GM19324 (cell line): Measurements from ENCODE around the gene ULBP3.
"Not testable (repeated sequence)": the region's sequence is repeated elsewhere in the genome, so short reads cannot be mapped to it uniquely, and the experiment has no call there.

Experiments
- ATAC-seq: cut with Tn5 transposase; IDR thresholded peaks from one replicate; pipeline ENCODE4 v1.9.1; 2021; ENCODE audit warnings: mild to moderate bottlenecking, moderate library complexity; ENCODE audit not compliant: unreplicated experiment, low FRiP score

The ULBP3 gene

GRCh38 chr6:150044621-150045145 is 24.2 kb downstream of the ULBP3 start:
- no peak for ATAC-seq

DNA sequence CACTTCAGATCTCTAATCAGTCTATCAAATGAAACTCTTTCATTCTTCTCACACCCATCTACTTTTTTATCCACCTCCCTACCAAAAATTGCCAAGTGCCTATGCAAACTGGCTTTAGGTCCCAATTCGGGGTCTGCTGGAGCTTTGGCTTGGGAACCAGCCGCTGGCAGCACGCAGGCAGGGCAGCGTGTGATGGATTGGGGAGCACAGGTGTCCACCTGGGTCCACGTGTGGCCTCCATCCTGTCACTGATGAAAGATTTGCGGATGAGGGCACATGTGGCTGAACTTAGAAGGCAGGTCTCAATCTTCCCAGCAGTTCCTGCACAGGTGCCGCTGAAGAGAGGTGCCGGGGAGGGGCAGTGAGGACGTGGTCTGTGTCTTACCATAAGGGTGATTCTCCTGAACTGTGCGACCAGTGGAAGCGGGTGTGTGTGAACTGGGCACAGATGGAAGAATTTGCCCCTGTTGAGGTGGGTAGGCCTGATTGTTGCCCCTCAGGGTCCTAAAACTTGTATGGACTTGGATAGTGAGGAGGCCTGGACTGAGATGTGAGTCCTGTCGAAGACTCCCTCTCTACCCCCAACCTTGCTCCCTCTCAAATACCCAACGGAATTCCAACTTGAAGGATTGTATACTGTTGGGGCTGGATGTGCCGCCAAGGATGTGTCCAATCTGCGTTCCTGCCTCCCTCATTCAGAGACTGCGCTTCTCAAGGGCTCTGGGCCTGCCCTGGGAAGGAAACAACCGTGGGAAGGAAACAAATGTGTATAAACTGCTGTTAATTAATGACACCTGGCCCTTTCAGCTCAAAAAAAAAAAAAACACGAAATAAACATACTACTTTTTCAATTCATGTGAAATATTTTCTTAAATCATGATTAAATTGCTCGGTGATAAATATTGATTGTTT is 25.2 kb downstream of the ULBP3 start:
- no peak for ATAC-seq

DNA sequence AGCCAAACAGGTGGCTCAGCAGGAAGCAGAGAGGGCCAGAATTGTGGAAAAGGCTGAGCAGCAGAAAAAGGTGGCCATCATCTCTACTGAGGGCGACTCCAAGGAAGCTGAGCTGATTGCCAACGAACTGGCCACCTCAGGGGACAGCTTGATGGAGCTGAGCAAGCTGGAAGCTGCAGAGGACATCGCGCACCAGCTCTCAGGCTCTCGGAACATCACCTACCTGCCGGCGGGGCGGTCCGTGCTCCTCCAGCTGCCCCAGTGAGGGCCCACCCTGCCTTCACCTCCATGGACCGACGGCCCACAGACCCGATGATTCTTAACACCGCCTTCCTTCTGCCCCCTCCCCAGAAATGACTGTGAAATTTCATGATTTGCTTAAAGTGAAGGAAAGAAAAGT is 25.8 kb downstream of the ULBP3 start:
- ATAC-seq, result no peak

DNA sequence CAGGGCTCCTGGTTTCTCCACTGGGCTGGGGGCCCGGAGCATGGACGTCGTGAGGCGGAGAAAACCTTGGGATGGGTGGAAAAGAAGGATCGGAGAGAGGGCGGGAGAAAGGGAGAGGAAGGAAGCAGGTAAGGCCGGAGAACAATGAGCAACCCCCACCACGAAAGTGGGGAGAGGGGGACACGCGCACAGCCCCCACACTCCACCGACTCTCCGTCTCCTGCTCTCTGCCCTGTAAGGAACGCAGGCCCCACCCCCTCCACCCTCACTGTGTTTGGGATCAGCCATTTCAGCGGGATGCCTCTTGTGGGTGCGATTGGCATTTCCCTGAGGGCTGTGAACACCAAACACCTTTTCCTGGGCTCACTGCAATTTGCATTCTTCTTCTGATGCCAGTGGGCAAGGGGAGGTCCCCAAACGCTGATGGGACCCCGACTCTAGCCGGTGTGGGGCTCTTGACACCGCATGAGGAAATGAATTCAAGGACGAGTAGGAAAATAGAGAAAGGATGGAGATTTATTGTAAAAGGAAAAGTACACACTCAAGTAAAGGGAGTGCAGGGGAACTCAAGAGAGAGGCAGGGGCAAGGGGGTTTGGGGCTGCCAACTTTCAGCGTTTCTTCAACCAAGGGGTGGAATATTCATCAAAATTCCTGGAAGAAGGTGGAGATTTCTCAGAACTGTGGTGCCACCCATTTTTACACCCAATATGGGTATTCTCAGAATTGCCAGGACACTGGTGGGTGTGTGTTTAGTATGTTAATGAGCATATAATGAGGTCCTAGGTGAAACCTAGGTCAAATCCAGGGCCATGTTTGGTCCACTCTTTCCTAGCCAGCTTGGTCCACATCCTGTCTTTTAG is 30.5 kb downstream of the ULBP3 start:
- ATAC-seq, result no peak

DNA sequence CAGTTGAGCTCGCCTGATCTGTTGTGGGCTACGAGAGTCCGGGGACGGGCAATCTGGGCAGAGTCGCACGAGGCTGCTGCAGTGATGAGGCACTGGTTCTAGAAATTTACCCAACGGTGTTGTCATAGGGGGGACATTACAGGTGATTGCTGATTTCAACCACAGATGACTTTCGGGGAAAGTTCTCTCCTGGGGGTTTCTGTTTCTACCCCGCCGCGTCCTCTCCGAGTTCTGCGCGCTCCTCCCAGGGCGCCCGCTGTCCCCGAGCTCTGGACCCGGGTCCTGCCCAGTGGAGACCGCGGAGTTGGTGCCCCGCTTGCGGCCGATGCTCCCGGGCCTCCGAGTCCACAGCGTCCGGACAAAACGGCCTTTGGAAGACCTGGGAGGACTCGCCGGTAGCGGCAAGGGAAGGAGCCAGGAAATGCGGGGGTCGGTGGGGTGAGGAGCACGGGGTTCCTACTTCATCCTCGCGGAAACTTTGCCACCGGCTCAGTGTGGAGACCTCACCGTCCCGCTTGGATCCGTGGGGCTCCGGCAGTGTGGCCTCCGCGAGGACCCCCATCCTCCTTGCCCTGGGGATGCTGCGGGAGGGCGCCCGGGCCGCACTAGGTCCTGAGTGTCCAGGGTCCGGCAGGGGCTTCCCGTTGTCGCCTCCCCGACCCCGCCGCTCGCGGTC is 31.3 kb downstream of the ULBP3 start:
- no peak for ATAC-seq

- no peak for ATAC-seq
Measured at GRCh38 chr6:150036081-150036480, 32.8 kb downstream of the ULBP3 start.

DNA sequence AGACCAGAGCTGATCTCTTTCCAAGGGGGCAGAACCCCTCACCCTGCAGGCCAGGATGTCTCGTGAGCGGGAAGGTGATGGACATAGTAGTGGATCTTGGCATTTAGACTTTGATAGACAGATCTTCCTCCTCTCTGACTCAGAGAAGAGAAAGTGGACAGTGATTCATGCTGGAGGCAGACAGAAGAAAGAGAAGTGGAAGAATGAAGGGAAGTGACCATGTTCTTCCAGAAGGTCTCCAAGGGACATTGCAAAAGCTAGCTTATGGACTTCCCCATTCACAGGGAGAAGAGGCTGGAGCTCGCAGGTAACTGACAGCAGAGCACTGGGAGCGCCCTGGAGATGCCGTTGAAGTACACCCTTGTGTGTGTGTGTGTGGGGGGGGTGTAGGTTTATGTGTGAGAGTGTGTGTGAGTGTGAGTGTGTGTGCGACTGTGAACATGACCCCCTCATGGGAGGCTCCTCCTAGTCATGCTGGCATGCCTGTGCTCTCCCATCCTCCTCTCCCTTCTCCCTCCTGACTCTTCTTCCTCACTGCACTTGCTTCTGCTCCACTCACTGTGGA is 35.6 kb downstream of the ULBP3 start:
- ATAC-seq, result no peak

DNA sequence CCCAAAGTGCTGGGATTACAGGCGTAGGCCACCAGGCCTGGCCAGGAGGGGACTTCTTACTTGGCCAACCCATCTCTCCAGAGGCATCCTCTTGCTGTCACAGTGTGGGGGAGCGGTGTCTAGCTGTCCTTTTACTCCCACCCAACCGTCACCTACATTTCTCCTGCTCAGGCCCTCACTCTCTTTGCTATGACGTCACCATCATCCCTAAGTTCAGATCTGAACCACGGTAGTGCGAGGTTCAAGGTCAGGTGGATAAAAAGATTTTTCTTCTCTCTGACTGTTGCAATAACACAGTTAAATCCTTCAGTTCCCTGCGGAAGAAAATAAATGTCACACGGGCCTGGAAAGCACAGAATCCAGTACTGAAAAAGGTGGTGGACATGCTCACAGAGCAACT is 36.3 kb downstream of the ULBP3 start:
- no peak for ATAC-seq

DNA sequence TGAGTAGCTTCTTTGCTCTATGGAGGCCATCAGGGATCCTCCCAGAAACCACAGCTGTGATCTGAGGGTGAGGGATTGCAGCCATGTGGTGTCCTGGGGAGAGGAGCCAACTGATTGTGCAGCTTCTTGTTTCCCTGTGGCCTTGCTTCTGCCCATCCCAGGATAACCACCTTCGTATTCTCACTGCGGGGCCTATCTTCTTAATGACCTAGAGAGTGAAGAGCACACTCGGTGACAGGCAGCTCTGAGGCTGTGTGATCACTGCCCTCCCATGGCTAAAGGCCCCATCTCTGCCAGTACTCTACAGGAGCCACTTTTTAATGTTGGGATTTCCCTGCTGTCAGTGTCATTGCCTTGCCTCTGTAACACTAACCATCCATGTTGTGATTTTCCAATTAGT is 38.3 kb downstream of the ULBP3 start:
- ATAC-seq, result no peak

- ATAC-seq, result no peak
Measured at GRCh38 chr6:150029749-150030148, 39.2 kb downstream of the ULBP3 start.

GRCh38 chr6:150029276-150029675 is 39.6 kb downstream of the ULBP3 start:
- ATAC-seq, result no peak

GRCh38 chr6:150028799-150029198 is 40.1 kb downstream of the ULBP3 start:
- ATAC-seq, result no peak

DNA sequence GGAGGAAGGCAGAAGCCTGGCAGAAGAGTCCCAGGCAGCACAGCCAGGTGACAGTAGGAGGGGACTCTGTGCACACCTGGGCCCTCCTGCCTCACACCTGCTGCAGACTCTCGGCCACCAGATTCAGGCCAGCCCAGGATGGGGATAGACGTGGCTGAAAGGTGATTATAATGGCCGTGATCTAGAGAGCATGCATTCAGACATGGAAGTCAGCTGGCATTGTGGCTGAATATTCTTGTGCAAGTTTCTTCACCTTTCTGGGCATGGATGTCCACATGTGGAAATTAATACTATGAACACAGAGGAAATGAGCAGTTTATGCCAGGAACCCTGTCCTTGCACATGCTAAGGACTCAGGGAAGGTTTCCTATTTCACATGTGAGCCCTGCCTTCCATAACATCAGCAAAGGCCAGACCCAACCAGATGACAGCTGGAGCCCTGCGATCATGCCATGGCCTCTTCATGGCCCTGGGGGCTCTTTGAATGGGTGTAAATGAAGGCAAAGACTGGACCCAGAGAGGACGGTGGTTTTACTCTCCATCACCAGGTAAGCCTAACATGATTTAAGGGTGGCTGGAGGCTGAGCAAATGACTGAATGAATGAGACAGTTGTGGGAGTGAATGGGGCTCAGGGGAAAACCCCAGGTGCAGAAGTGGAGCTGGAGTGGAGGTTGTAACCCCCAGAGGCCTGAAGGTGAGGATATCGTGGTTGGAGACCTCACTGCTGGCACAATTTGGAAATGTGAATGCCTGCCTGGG is 40.9 kb downstream of the ULBP3 start:
- no peak for ATAC-seq

GRCh38 chr6:150026976-150027805 is 41.7 kb downstream of the ULBP3 start:
- ATAC-seq, result no peak

GRCh38 chr6:150025201-150025917 is 43.6 kb downstream of the ULBP3 start, which contains the start of gene RAET1L:
Gene RAET1L, minus strand, starts transcription at chr6:150025532. Its CDS starts 61 bp downstream, at chr6:150025471.
- ATAC-seq, result no peak

DNA sequence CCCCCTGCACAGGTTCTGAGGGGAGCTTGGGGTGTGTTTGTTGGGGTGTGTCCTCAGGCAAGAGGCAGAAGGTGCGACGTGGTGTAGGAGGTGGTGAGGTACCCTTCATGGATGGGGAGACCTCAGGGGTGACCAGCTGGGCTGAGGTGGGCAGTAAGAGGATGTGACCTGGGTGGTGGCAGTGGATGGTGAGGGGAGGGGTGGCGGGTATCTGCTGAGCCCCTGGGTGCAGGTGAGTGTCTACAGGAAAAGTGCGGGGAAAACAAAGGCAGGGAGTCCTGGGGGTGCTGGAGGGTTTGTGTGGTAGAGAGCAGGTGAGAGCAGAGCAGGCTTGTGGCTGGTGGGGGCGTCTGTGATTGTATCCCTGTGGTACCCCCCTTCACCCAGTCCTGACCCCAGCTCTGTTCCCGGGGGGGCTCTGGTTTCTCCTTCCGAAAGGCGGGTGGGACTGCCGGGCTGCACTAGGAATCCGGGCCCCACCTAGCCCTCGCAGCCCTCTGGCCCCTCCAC is 44.2 kb downstream of the ULBP3 start:
- no peak for ATAC-seq

GRCh38 chr6:150024021-150024420 is 44.9 kb downstream of the ULBP3 start:
- ATAC-seq, result not testable (repeated sequence)

DNA sequence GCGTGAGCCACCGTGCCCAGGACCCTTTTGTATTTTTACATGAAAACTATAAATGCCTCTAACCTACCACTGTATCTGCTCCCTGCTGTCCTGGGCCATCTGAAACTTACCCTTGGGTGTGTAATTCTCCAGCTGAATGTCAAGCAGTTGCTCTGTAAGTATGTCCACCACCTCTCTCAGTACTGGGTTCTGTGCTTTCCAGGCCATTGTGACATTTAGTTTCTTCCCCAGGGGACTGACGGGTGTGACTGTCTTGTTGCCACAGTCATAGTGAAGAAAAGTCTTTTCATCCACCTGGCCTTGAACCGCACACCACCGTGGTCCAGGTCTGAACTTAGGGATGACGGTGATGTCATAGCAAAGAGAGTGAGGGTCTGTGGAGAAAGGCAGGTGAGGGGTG is 47.1 kb downstream of the ULBP3 start:
- not testable (repeated sequence) for ATAC-seq
